ENCODE results near the gene HCN4. TPM values are rescaled to one million over a fixed set of nuclear protein-coding genes. Genes with fewer than 3 reads are reported as not detected.

HCN4 gene
- total and polyA plus RNA-seq, 2 donors (not counting 3 experiments of a cell fraction or from before 2014, with no cell fraction given): 0.01 TPM; not detected in 1

DNA sequence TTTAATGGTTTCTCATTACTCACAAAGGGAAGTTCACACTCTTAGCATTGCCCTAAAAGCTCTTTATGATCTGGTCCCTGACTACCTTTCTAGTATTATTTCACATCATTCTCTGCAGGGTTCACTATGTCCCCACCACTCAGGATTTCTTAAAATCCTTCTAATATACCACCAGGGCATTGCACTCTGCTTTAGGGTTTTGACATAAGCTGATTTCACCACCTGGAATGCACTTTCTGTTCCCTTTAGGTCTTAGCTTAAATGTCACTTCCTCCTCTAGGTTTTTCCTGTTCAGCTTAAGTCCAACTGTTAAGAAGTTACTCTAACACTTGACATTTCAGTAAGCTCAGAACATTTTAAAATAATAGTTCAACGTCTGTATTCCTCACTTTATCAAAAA, 81.7 kb downstream of the HCN4 start:
- no peaks in the 10 kb centered on the region for H3K9me1 ChIP-seq (replicated peaks; ENCODE audit: control insufficient read depth, extremely low read depth, insufficient read depth, low read length)
- dilution Hi-C loops (cut with MboI; ENCODE audit: extremely low pct_ligation_motif_present, low sequenced_read_pairs): no loop called here
- no peaks in the 10 kb centered on the region for H3K36me3 ChIP-seq (ENCODE audit: control insufficient read depth in 2 of 2, extremely low read depth in 1 of 2, insufficient read depth in 2 of 2, low read length in 2 of 2)
- intact Hi-C loops (cut with micrococcal nuclease): no loop called here
- no peak for TF ChIP-seq JUN (IDR thresholded peaks at IDR 0.05; ENCODE audit: borderline replicate concordance, insufficient read depth, insufficient read length, low read depth)
- TF ChIP-seq GATA2 (IDR thresholded peaks at IDR 0.05; ENCODE audit: insufficient read depth, insufficient read length, low read depth, low read length): no peak
- TF ChIP-seq, protein P1, sequence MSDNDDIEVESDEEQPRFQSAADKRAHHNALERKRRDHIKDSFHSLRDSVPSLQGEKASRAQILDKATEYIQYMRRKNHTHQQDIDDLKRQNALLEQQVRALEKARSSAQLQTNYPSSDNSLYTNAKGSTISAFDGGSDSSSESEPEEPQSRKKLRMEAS (IDR thresholded peaks at IDR 0.05; ENCODE audit: insufficient read depth, insufficient read length): no peak
- no peak overlapping the region for H3K27ac ChIP-seq (ENCODE audit: insufficient read depth, low read depth, low read length)
- no peaks in the 10 kb centered on the region for H3K27me3 ChIP-seq (ENCODE audit: control insufficient read depth in 2 of 2, insufficient read depth in 2 of 2, low read length in 2 of 2)
- CTCF ChIA-PET: interaction anchor here (1.0 to 3.2 kb wide), 8 partner anchors 9 to 620 kb away, joined by 3 to 15 read pairs (median 6); no protein-coding TSS in a partner anchor
- H2AFZ ChIP-seq (ENCODE audit: low read depth, low read length): no peak overlapping the region
- POLR2A ChIA-PET: no interaction called here
- no peaks in the 10 kb centered on the region for H4K20me1 ChIP-seq (replicated peaks; ENCODE audit: control insufficient read depth, extremely low read depth, insufficient read depth, low read length)
- no peak overlapping the region for H3K4me2 ChIP-seq (ENCODE audit: insufficient read depth, low read length)
- no peaks in the 10 kb centered on the region for H3K79me2 ChIP-seq (ENCODE audit: control insufficient read depth, insufficient read depth, low read length)
- H3K9me3 ChIP-seq (replicated peaks; ENCODE audit: control insufficient read depth, insufficient read depth, low read length): no peaks in the 10 kb centered on the region
- no peak for DNase-seq (ENCODE audit: low read depth, low spot score)
- FAIRE-seq: no peak
- no peak overlapping the region for H3K9ac ChIP-seq (replicated peaks; ENCODE audit: extremely low read depth, insufficient read depth, low read length)
- no TSS peak for BruUV-seq (replicated peaks)
- H3K4me3 ChIP-seq (replicated peaks in 1 of 3; ENCODE audit: insufficient read depth in 1 of 3, low read depth in 1 of 3, low read length in 3 of 3): no peak overlapping the region
- no peaks in the 10 kb centered on the region for H3K4me1 ChIP-seq (ENCODE audit: control insufficient read depth, extremely low read depth, insufficient read depth, low read length)

GRCh38 chr15:73286311-73286710, 82.4 kb downstream of the HCN4 start:
- TF ChIP-seq, protein P2, sequence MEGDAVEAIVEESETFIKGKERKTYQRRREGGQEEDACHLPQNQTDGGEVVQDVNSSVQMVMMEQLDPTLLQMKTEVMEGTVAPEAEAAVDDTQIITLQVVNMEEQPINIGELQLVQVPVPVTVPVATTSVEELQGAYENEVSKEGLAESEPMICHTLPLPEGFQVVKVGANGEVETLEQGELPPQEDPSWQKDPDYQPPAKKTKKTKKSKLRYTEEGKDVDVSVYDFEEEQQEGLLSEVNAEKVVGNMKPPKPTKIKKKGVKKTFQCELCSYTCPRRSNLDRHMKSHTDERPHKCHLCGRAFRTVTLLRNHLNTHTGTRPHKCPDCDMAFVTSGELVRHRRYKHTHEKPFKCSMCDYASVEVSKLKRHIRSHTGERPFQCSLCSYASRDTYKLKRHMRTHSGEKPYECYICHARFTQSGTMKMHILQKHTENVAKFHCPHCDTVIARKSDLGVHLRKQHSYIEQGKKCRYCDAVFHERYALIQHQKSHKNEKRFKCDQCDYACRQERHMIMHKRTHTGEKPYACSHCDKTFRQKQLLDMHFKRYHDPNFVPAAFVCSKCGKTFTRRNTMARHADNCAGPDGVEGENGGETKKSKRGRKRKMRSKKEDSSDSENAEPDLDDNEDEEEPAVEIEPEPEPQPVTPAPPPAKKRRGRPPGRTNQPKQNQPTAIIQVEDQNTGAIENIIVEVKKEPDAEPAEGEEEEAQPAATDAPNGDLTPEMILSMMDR (IDR thresholded peaks at IDR 0.05; ENCODE audit: extremely low read depth in 1 of 2, insufficient read depth in 1 of 2, low read depth in 1 of 2, low read length in 2 of 2): no peak
- TF ChIP-seq GATA2 (IDR thresholded peaks at IDR 0.05; ENCODE audit: insufficient read depth, insufficient read length, low read depth, low read length) (no peak), POLR2AphosphoS5 (IDR thresholded peaks at IDR 0.05; ENCODE audit: insufficient read depth, low read depth, low read length) (no peak), EZH2 (IDR thresholded peaks at IDR 0.05; ENCODE audit: borderline replicate concordance, low read depth, low read length, severe bottlenecking) (no peak), FOS (IDR thresholded peaks at IDR 0.05; ENCODE audit: borderline replicate concordance, insufficient read depth, low read length) (no peak), JUN (IDR thresholded peaks at IDR 0.05; ENCODE audit: borderline replicate concordance, insufficient read depth, insufficient read length, low read depth) (no peak), MYC (IDR thresholded peaks at IDR 0.05; ENCODE audit: low read depth, low read length) (no peak), POLR2A (IDR thresholded peaks at IDR 0.05; ENCODE audit: low read depth, low read length) (no peak)
- TF ChIP-seq, protein P1 (IDR thresholded peaks at IDR 0.05; ENCODE audit: insufficient read depth, insufficient read length): no peak
- Histone ChIP-seq H3K9ac (replicated peaks; ENCODE audit: extremely low read depth, insufficient read depth, low read length) (no peak overlapping the region), H3K9me3 (replicated peaks; ENCODE audit: control insufficient read depth, insufficient read depth, low read length) (no peaks in the 10 kb centered on the region), H3K36me3 (ENCODE audit: control insufficient read depth in 2 of 2, extremely low read depth in 1 of 2, insufficient read depth in 2 of 2, low read length in 2 of 2) (no peaks in the 10 kb centered on the region), H3K4me1 (ENCODE audit: control insufficient read depth, extremely low read depth, insufficient read depth, low read length) (no peaks in the 10 kb centered on the region), H4K20me1 (replicated peaks; ENCODE audit: control insufficient read depth, extremely low read depth, insufficient read depth, low read length) (no peaks in the 10 kb centered on the region), H3K4me2 (ENCODE audit: insufficient read depth, low read length) (no peak overlapping the region), H3K9me1 (replicated peaks; ENCODE audit: control insufficient read depth, extremely low read depth, insufficient read depth, low read length) (no peaks in the 10 kb centered on the region), H2AFZ (ENCODE audit: low read depth, low read length) (no peak overlapping the region), H3K4me3 (replicated peaks in 1 of 3; ENCODE audit: insufficient read depth in 1 of 3, low read depth in 1 of 3, low read length in 3 of 3) (no peak overlapping the region), H3K79me2 (ENCODE audit: control insufficient read depth, insufficient read depth, low read length) (no peaks in the 10 kb centered on the region), H3K27me3 (ENCODE audit: control insufficient read depth in 2 of 2, insufficient read depth in 2 of 2, low read length in 2 of 2) (no peaks in the 10 kb centered on the region), H3K27ac (ENCODE audit: insufficient read depth, low read depth, low read length) (no peak overlapping the region)
- no peak for FAIRE-seq
- BruUV-seq (replicated peaks): no TSS peak
- intact Hi-C loops (cut with micrococcal nuclease): no loop called here
- dilution Hi-C loops (cut with MboI; ENCODE audit: extremely low pct_ligation_motif_present, low sequenced_read_pairs): no loop called here
- CTCF ChIA-PET: interaction anchor here (1.0 to 3.2 kb wide), 6 partner anchors 9 to 419 kb away, joined by 3 to 15 read pairs (median 6); no protein-coding TSS in a partner anchor
- no peak for DNase-seq (ENCODE audit: low read depth, low spot score)
- POLR2A ChIA-PET: no interaction called here

Data from endothelial cell of umbilical vein (primary cell).